Common myeloid progenitor, CD34-positive (primary cell): ENCODE data around the gene UTP20.

ENCODE experiments used
- CTCF ChIA-PET: fragments of 350-600 bp; sonication (Branson Sonifier 250); formaldehyde crosslinking; loops from one replicate; lab custom pipeline; 2021; ENCODE audit warnings: antibody characterized with exemption; lab: Charles Lee
- POLR2A ChIA-PET: fragments of 350-600 bp; sonication (Branson Sonifier 250); formaldehyde crosslinking; loops from one replicate; lab custom pipeline; 2021; ENCODE audit warnings: antibody characterized with exemption; lab: Charles Lee
- DNase-seq, 3 donors: peaks; one replicate each; pipeline versions ENCODE4 v3.0.0 to v3.0.0-alpha.2; 2013
- H3K27ac ChIP-seq, 2 experiments: 1 replicate in 1 of 2; 2 replicates in 1 of 2; pipeline ENCODE4 v1.7.0; 2013; ENCODE audit warnings: inconsistent platforms in 2 of 2, low read length in 2 of 2, mild to moderate bottlenecking in 2 of 2, low read depth in 1 of 2, moderate library complexity in 1 of 2; ENCODE audit not compliant: severe bottlenecking in 2 of 2, insufficient read depth in 1 of 2, poor library complexity in 1 of 2
- H3K27me3 ChIP-seq, 5 experiments: replicated peaks in 2 of 5; 1 replicate in 3 of 5; 2 replicates in 2 of 5; pipeline versions ENCODE4 v1.6.1 to v1.7.0; 2013; ENCODE audit warnings: low read length in 4 of 5, mild to moderate bottlenecking in 2 of 5, moderate library complexity in 2 of 5, inconsistent platforms in 1 of 5; ENCODE audit not compliant: insufficient read depth in 5 of 5, control insufficient read depth in 4 of 5
- H3K36me3 ChIP-seq, 4 experiments: 1 replicate in 2 of 4; 2 replicates in 2 of 4; pipeline versions ENCODE4 v1.6.1 to v1.7.0; 2013; ENCODE audit warnings: low read length in 3 of 4, control low read depth in 1 of 4, mild to moderate bottlenecking in 1 of 4; ENCODE audit not compliant: control insufficient read depth in 4 of 4, insufficient read depth in 4 of 4
- H3K4me1 ChIP-seq, 4 experiments: 1 replicate in 3 of 4; 2 replicates in 1 of 4; pipeline versions ENCODE4 v1.6.1 to v1.7.1; 2013; ENCODE audit warnings: low read length in 3 of 4, mild to moderate bottlenecking in 3 of 4, control low read depth in 1 of 4, inconsistent platforms in 1 of 4, moderate library complexity in 1 of 4; ENCODE audit not compliant: control insufficient read depth in 4 of 4, insufficient read depth in 4 of 4; ENCODE audit errors: control extremely low read depth in 1 of 4
- H3K4me3 ChIP-seq, 7 experiments: 1 replicate in 4 of 7; 2 replicates in 3 of 7; pipeline versions ENCODE4 v1.5.1 to v1.7.0; 2013; ENCODE audit warnings: mild to moderate bottlenecking in 7 of 7, low read length in 6 of 7, moderate library complexity in 6 of 7, inconsistent platforms in 2 of 7, low read depth in 2 of 7, control low read depth in 1 of 7; ENCODE audit not compliant: insufficient read depth in 4 of 7, control insufficient read depth in 1 of 7; ENCODE audit errors: extremely low read depth in 1 of 7
- H3K9me3 ChIP-seq, 5 experiments: 1 replicate in 4 of 5; 2 replicates in 1 of 5; pipeline versions ENCODE4 v1.6.1 to v1.7.1; 2013; ENCODE audit warnings: low read length in 4 of 5, mild to moderate bottlenecking in 2 of 5, inconsistent platforms in 1 of 5, low read depth in 1 of 5, moderate library complexity in 1 of 5; ENCODE audit not compliant: control insufficient read depth in 4 of 5, insufficient read depth in 2 of 5; ENCODE audit errors: control extremely low read depth in 1 of 5
- WGBS: methylation state at CpG from one replicate; pipeline ENCODE4 v1.1.5; 2013; ENCODE audit not compliant: insufficient coverage; 5-methylcytosine and 5-hydroxymethylcytosine counted together

The UTP20 gene

DNA sequence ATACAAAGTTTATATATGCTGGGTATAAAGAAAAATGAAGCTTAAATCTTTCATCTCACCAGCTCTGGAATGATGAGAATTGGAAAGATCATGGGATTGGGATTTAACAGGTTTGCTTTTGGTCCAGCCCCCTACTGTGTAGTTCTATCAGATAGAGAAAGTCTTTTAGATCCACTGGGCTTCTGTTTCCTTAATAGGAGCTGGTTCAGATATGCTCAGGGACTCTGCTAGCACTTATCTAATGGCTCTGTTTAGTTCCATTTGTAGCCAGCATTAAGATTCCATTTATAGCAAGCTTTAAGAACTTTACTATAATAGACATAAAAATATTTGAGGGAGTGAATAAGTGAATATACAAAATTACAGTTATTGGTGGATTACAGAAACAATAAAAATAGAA, 42.6 kb downstream of the UTP20 start:
- H3K36me3 ChIP-seq: peaks cover 14 to 44% (median 32%) of the 10 kb centered on the region in 4 experiments
- CTCF ChIA-PET: interaction anchor here (1.0 kb wide), 1 partner anchor 18 kb away, joined by 3 read pairs; no protein-coding TSS in a partner anchor
- DNase-seq: no peak

DNA sequence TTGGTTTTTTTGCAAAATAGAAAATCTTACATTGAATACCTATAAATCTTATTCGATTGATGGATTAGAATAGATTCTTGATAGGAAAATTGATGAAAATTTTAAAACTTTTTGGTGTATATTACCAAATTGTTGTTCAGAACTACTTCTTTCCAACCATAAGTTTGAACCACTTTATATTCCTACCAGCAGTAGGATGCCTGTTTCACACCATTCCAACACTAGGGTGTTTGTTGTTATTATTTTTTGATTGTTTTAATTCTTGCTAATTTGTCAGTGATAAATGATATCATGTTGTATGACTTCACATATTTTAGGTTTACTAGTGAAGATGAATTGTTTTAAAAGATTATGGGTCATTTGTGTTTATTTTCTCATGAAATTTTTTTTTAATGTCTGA, 43.4 kb downstream of the UTP20 start:
- CTCF ChIA-PET: interaction anchor here (0.6 to 1.0 kb wide), 2 partner anchors 19 to 23 kb away, joined by 3 read pairs; no protein-coding TSS in a partner anchor
- Histone ChIP-seq H3K4me1 (no peaks in the 10 kb centered on the region), H3K27me3 (no peaks in the 10 kb centered on the region), H3K9me3 (no peaks in the 10 kb centered on the region), H3K27ac (no peak overlapping the region), H3K4me3 (no peak overlapping the region), H3K36me3 (peaks cover 15 to 44% (median 34%) of the 10 kb centered on the region in 4 experiments)
- no CpG with 5 or more reads among the region's 1 CpG for WGBS
- POLR2A ChIA-PET: no interaction called here
- peak in 2 of 3 donors; percentile 10 to 12 for DNase-seq

More for the DNA sequence above, 42.6 kb downstream of the UTP20 start:
- H3K27ac ChIP-seq: no peak overlapping the region
- no peaks in the 10 kb centered on the region for H3K4me1 ChIP-seq
- POLR2A ChIA-PET: no interaction called here
- no peak overlapping the region for H3K4me3 ChIP-seq
- no peaks in the 10 kb centered on the region for H3K27me3 ChIP-seq
- no peaks in the 10 kb centered on the region for H3K9me3 ChIP-seq

DNA sequence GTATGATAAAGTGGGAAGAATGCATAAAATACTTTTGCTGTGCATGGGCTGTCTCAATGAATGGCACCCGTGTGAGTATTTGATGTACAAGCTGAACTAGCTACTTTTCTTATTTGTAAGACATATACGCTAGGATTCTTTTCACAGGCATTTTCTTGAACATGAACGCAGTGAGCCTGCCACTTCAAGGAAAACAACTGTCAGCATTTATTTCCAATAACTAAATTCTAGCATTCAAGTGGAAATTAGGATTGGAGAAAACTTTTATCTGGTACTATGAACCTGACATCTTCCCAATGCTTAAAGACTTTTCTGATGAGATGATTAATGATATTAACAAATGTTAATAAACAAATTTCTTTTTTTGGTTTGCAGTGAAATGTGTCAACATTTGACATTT, 45.7 kb downstream of the UTP20 start:
- no peak for DNase-seq
- POLR2A ChIA-PET: no interaction called here
- Histone ChIP-seq H3K9me3 (no peaks in the 10 kb centered on the region), H3K4me1 (no peaks in the 10 kb centered on the region), H3K4me3 (no peak overlapping the region), H3K27me3 (no peaks in the 10 kb centered on the region), H3K27ac (no peak overlapping the region), H3K36me3 (peaks cover 19 to 45% (median 37%) of the 10 kb centered on the region in 4 experiments)
- 100% methylated on average over 1 of the region's 3 CpGs for WGBS
- CTCF ChIA-PET: interaction anchor here (0.5 to 3.1 kb wide), 2 partner anchors 497 to 576 kb away, joined by 3 to 9 read pairs; no protein-coding TSS in a partner anchor

DNA sequence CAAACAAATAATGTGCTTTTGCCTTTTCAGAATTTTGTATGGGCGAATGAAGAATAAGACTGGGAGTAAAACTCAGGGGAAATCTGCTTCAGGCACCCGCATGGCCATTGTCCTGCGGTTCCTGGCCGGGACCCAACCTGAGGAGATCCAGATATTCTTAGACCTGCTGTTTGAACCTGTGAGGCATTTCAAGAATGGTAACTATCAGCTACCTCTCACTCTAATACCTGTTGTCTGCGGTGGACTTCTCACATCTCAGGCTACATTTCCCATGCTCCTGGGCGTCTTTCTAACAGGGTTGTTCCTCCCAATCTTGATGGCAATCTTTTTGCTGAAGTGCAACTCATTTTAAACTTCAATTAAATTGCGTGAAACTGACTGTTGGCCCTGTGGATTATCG, 47.1 kb downstream of the UTP20 start:
- H3K4me1 ChIP-seq: no peaks in the 10 kb centered on the region
- no peak overlapping the region for H3K27ac ChIP-seq
- ChIA-PET POLR2A (no interaction called here), CTCF (interaction anchor here (1.7 to 3.1 kb wide), 2 partner anchors 496 to 499 kb away, joined by 3 to 9 read pairs; no protein-coding TSS in a partner anchor)
- peaks cover 16 to 40% (median 34%) of the 10 kb centered on the region in 4 experiments for H3K36me3 ChIP-seq
- no peak for DNase-seq
- H3K27me3 ChIP-seq: no peaks in the 10 kb centered on the region
- no peak overlapping the region for H3K4me3 ChIP-seq
- H3K9me3 ChIP-seq: no peaks in the 10 kb centered on the region
- 100% methylated on average over 6 of the region's 8 CpGs for WGBS

DNA sequence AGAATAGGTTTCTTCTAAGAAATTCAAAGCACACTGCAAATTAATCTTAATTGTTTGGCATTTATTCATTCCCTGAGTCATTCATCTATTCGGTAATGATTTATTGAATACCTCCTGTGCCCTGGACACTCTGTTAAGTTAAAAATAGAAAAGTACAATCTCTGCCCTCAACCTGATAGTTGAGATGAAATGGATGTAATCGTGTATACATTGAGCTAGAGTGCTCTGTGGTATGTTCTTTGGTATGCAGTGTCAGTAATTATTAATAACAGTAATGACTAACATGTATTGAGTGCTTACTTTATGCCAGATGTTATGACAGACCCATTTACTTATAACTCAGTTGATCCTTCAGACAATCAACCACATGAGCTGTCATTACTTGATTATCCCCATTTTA, 47.6 kb downstream of the UTP20 start:
- no peaks in the 10 kb centered on the region for H3K9me3 ChIP-seq
- H3K27me3 ChIP-seq: no peaks in the 10 kb centered on the region
- ChIA-PET POLR2A (no interaction called here), CTCF (interaction anchor here (1.2 to 3.1 kb wide), 5 partner anchors 8 to 499 kb away, joined by 3 to 9 read pairs (median 3); no protein-coding TSS in a partner anchor)
- no peaks in the 10 kb centered on the region for H3K4me1 ChIP-seq
- H3K27ac ChIP-seq: no peak overlapping the region
- no peak overlapping the region for H3K4me3 ChIP-seq
- peaks cover 16 to 40% (median 33%) of the 10 kb centered on the region in 4 experiments for H3K36me3 ChIP-seq
- WGBS: no CpG with 5 or more reads among the region's 2 CpGs
- DNase-seq: no peak

DNA sequence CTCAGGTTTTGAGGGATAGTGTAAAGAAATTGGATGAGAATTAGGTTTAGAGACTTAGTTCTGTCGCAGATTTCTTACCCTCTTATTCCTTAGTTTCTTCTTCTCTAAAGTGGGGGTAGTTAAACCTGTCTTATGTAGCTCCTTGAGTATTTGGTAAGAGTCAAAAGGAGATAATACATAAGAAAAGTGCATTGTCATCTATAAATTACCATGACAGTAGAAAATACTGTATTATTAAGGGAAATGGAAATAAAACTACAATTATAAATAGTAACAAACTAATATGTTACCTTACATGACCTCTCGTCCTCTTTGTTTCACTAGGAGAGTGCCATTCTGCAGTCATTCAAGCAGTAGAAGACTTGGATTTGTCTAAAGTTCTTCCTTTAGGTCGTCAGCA, 49.0 kb downstream of the UTP20 start:
- ChIA-PET POLR2A (no interaction called here), CTCF (interaction anchor here (1.2 to 1.4 kb wide), 2 partner anchors 9 to 17 kb away, joined by 3 read pairs; no protein-coding TSS in a partner anchor)
- no peaks in the 10 kb centered on the region for H3K27me3 ChIP-seq
- no peaks in the 10 kb centered on the region for H3K9me3 ChIP-seq
- peaks cover 16 to 46% (median 41%) of the 10 kb centered on the region in 4 experiments for H3K36me3 ChIP-seq
- 85% methylated on average over 2 of the region's 3 CpGs for WGBS
- no peak for DNase-seq
- H3K27ac ChIP-seq: no peak overlapping the region
- H3K4me3 ChIP-seq: no peak overlapping the region
- no peaks in the 10 kb centered on the region for H3K4me1 ChIP-seq

DNA sequence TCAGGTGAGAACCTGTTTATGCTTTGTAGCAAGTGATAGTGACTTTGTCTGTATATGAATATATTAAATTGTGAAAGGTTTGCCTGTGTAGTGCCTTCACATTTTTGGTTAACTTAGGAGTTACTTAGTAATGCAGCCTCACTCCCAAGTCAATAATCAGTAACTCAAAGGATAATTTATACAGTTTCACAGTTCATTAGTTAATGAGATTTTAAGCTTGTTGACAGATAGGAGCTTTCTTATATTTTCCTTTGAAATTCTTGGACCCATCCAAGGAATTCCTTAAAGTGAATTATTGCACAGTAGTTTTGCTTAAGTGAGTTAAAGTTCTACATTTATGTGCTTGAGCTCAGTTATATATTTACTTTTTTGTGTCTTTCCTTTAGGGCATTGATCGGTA, 50.7 kb downstream of the UTP20 start:
- Histone ChIP-seq H3K9me3 (no peaks in the 10 kb centered on the region), H3K27me3 (no peaks in the 10 kb centered on the region), H3K4me1 (no peaks in the 10 kb centered on the region), H3K27ac (no peak overlapping the region), H3K36me3 (peaks cover 15 to 50% (median 43%) of the 10 kb centered on the region in 4 experiments), H3K4me3 (no peak overlapping the region)
- ChIA-PET POLR2A (no interaction called here), CTCF (interaction anchor here (0.8 to 1.7 kb wide), 3 partner anchors 10 to 505 kb away, joined by 3 to 4 read pairs (median 3); no protein-coding TSS in a partner anchor)
- DNase-seq: no peak
- no CpG with 5 or more reads among the region's 1 CpG for WGBS
